Right ventricle myocardium superior (tissue), 1 donor: ENCODE data around the gene EVA1C. TPM values are rescaled to one million over a fixed set of nuclear protein-coding genes. Genes with fewer than 3 reads are reported as not detected.
"Not testable (repeated sequence)": the region's sequence is repeated elsewhere in the genome, so short reads cannot be mapped to it uniquely, and the experiment has no call there.

Experiments
- ATAC-seq: fragments of 200-7000 bp; cut with Tn5 transposase; one replicate; pipeline ENCODE4 v1.9.1; 2020; ENCODE audit warnings: mild to moderate bottlenecking; ENCODE audit not compliant: poor library complexity
- DNase-seq: peaks from one replicate; pipeline ENCODE4 v3.0.0-alpha.2; 2020
- intact Hi-C: fragments of 100-400 bp; cut with DNase I; formaldehyde crosslinking; loops from one replicate; pipeline ENCODE4 v1.11.2; 2022
- total RNA-seq: library from RNA; stranded (reverse); fragmentation: NEBNext Ultra II Directional; extraction: Animal tissue kit (Norgen Biotek cat#: 25700); gene quantifications from one replicate; pipeline ENCODE4 v1.2.1, GENCODE V29; 2021
- donor health status: DM: no; HTN: yes; CAD: no; lungs with severe emphysema.

The EVA1C gene
- total RNA-seq, 1 donor from 2014 or later = 12.9 TPM

- no peak for DNase-seq
- ATAC-seq = no peak
- intact Hi-C loops = no loop called here
These were observed 3.2 kb downstream of the EVA1C start for GRCh38 chr21:32415451-32416398.

GRCh38 chr21:32418146-32418545 is 5.6 kb downstream of the EVA1C start:
- DNase-seq = no peak
- intact Hi-C loops = no loop called here

GRCh38 chr21:32422064-32422463 is 9.6 kb downstream of the EVA1C start:
- intact Hi-C loops = no loop called here
- no peak for DNase-seq
- no peak for ATAC-seq

More at GRCh38 chr21:32418146-32418545, 5.6 kb downstream of the EVA1C start:
- no peak for ATAC-seq

GRCh38 chr21:32423320-32424190 is 11.0 kb downstream of the EVA1C start:
- DNase-seq (no peak), ATAC-seq (no peak)
- intact Hi-C loops = no loop called here

- intact Hi-C loops = no loop called here
- no peak for ATAC-seq
- DNase-seq = no peak
These were observed 11.7 kb downstream of the EVA1C start for GRCh38 chr21:32424191-32424535.

- intact Hi-C loops = no loop called here
- DNase-seq = no peak
- ATAC-seq = no peak
These were observed 12.2 kb downstream of the EVA1C start for GRCh38 chr21:32424674-32425073.

GRCh38 chr21:32425628-32426027 is 13.1 kb downstream of the EVA1C start:
- no peak for DNase-seq
- ATAC-seq = no peak
- intact Hi-C loops = no loop called here

GRCh38 chr21:32426066-32426465 is 13.6 kb downstream of the EVA1C start:
- DNase-seq = no peak
- ATAC-seq = no peak
- intact Hi-C loops = no loop called here

GRCh38 chr21:32426592-32427051 is 14.1 kb downstream of the EVA1C start:
- peak; percentile 18 for ATAC-seq
- intact Hi-C loops = no loop called here
- no peak for DNase-seq

GRCh38 chr21:32427958-32428623 is 15.6 kb downstream of the EVA1C start:
- intact Hi-C loops = no loop called here
- ATAC-seq = no peak

GRCh38 chr21:32432982-32433660 is 20.6 kb downstream of the EVA1C start:
- intact Hi-C loops, ATAC-seq, DNase-seq: not testable (repeated sequence)

More at GRCh38 chr21:32427958-32428623, 15.6 kb downstream of the EVA1C start:
- no peak for DNase-seq

GRCh38 chr21:32437729-32438128 is 25.2 kb downstream of the EVA1C start:
- ATAC-seq = no peak
- no peak for DNase-seq
- intact Hi-C loops = no loop called here

GRCh38 chr21:32442566-32443318 is 30.2 kb downstream of the EVA1C start:
- intact Hi-C loops = no loop called here
- ATAC-seq = no peak
- no peak for DNase-seq

GRCh38 chr21:32445101-32445500 is 32.6 kb downstream of the EVA1C start:
- ATAC-seq (no peak), DNase-seq (no peak)
- intact Hi-C loops = no loop called here

GRCh38 chr21:32446440-32446839 is 33.9 kb downstream of the EVA1C start:
- intact Hi-C loops, DNase-seq: not testable (repeated sequence)
- ATAC-seq = peak; percentile 49

- intact Hi-C loops = no loop called here
These were observed 34.7 kb downstream of the EVA1C start for GRCh38 chr21:32447224-32447623.

GRCh38 chr21:32448803-32449594 is 36.5 kb downstream of the EVA1C start:
- no peak for ATAC-seq
- no peak for DNase-seq
- intact Hi-C loops = no loop called here

More at GRCh38 chr21:32447224-32447623, 34.7 kb downstream of the EVA1C start:
- no peak for ATAC-seq
- DNase-seq = no peak
